Measurements from ENCODE around the gene ELF1.
"Not testable (repeated sequence)": the region's sequence is repeated elsewhere in the genome, so short reads cannot be mapped to it uniquely, and the experiment has no call there.

ELF1 gene

DNA sequence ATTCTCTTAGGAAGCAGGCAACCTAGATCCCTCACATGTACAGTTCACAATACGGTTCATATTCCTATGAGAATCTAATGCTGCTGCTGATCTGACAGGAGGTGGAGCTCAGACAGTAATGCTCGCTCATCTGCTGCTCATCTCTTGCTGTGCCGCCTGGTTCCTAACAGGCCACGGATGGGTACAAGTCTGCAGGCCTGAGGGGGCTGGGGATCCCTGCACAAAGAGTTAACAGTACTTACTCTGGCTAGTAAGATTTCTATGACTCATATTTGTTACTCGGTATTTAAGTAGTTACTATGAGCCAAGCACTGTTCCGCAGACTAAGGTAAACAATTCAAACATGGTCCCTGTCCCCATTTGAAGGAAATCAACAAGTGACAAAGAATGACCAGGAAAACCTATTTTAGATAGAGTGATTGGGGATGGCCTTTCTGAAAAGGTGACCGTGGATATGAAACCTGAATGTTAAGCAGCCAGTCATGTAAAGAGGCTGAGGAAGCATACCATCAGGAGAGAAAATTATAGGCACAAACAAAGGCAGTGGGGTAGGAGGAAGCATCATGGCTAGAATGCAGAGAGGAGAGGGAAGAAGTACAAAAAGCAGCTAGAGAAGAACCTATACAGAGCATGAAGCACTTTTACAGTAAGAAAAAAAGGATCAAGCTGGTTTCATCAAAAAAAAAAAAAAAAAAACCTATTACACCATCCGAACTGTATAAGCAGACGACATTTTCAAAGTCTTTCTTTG is 21.6 kb upstream of the ELF1 start:
- DNase-seq: no peak

DNA sequence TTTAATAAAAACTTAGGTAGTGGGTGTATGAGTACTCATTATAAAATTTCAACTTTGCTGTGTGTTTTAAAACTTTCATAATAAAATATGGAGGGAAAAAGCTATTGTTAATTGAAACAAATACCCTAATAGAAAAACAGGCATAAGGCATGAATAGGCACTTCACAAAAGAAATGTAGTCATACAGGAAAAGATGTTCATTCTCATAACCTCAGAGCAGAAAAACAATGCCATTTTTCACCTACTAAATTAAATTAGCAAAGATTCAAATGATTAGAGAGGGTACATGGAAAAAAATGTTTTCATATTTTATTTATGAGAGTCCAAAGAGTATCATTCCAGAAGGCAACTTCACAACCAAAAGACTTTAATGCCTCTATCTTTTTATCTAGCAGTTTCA is 20.6 kb upstream of the ELF1 start:
- no peak for DNase-seq

GRCh38 chr13:41036557-41036956 is 17.4 kb upstream of the ELF1 start:
- not testable (repeated sequence) for DNase-seq

GRCh38 chr13:41034881-41035280 is 15.8 kb upstream of the ELF1 start:
- no peak for DNase-seq

DNA sequence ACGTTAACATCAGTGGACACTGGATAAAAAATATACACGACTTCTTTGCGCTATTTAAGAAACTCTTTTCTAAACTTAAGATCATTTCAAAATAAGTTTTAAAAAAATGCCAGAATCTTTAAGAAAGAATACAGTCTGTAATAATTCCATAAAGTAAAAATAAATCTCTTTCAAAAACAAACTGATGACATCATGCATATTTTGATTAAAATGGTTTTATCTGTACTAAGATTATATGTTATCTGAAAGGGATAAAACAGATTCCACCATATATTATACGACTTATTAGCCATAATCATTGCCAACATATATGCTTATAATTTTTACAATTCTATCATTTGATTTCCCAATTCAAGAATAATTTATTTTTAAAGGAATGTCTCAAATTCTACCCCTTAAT is 15.3 kb upstream of the ELF1 start:
- no peak for DNase-seq

GRCh38 chr13:41032691-41033376 is 13.7 kb upstream of the ELF1 start:
- no peak for DNase-seq

DNA sequence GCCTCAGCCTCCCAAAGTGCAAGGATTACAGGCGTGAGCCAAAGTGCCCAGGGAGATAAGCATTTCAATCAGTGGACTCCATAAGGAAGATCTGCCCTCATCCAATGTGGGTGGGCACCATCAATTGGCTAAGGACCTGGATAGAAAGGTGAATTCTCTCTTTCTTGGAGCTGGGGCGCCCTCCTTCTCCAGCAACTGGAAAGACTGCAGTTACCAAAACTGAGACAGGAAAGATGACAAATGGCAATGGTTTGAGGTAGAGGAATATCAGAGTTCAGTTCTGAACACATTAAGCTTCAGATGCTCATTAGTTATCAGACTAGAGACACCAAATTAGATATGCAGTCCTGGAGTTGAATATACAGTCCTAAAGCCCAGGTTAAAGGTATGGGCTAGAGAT is 10.5 kb upstream of the ELF1 start:
- DNase-seq: no peak

DNA sequence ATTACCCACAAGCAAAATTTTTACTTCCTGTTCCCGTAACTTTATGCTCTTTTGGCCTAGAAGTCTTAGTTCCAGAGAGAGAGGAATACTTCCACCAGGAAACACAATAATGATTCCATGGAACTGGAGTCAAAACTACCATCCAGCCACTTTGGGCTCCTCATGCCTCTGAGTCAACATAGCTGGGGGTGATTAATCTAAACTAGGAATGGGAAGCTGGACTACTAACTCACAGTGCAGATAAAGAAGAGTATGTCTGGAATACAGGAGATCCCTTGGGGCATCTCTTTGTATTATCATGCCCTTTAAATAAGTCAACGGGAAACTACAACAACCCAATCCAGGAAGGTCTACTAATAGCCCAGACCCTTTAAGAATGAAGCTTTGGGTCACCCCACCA is 8.9 kb upstream of the ELF1 start:
- DNase-seq: no peak

DNA sequence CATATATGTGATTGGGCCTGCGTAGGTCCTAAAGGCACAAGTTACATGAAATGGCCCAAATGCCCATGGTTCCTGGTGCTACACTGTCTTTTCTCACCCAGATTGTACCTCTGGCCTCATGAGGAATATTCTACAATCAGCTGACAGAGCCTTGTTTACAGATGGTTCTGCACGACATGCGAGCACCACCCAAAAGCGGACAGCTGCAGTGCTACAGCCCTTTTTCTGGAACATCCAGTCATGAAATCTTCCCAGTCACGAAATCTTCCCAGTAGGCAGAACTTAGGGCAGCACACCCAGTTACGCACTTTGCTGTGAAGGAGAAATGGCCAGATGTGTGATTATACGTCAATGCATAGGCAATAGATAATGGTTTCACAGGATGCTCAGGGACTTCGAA is 7.7 kb upstream of the ELF1 start:
- no peak for DNase-seq

DNA sequence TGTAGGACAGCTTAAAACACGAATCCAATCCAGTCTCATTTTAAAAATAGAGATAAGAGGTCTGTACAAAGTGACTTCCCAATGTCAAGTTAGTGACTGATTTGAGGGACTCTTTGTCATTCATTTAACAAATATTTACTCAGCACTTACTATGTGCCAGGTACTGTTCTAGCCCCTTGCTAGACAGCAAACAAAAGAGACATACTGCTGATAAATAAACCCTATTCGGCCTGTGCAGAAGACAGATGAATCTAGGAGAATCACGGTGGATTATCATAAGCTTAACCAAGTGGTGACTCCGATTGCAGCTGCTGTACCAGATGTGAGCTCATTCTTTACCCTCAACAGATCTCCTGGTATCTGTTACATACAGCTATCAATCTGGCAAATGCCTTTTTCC is 6.4 kb upstream of the ELF1 start:
- no peak for DNase-seq

GRCh38 chr13:41019578-41020347 is 647 bp upstream of the ELF1 start:
- no peak for DNase-seq

- DNase-seq: no peak
Observed at GRCh38 chr13:41018602-41018948, 541 bp downstream of the ELF1 start.

DNA sequence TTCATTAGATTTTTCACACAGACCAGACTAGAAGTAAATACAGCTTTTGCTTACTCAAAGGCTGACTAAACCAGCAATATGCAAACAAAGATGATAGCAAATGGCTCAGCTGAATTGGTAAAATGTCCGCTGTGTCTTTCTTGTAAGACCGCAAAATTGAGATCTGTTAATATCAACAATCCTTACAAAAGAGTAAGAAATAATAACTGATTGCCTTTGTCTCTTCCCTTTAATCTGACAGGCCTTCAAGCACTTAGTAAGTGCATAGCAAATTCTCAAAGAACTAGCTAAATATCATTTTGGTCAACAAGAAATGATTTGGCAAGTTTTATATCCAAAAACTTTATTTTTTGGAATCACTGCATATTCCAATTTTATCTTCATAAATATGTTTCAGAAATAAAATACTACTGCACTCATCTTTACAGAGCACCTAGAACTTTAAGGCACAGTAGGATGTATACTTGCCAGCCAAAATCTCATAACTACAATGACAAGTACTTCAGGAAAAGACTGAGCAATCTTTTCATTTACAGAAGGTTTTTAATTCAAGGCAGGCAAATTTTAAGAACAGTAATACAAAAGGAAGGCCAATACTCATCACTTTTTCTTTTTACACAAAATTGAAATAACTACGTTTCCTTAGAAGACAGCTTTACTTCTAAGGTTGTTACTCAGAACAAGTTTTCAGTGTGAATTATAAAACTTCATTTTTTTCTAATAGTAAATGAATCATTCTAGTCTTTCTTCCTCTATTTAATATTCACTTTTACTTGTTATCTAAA is 1.1 kb downstream of the ELF1 start:
- no peak for DNase-seq

DNA sequence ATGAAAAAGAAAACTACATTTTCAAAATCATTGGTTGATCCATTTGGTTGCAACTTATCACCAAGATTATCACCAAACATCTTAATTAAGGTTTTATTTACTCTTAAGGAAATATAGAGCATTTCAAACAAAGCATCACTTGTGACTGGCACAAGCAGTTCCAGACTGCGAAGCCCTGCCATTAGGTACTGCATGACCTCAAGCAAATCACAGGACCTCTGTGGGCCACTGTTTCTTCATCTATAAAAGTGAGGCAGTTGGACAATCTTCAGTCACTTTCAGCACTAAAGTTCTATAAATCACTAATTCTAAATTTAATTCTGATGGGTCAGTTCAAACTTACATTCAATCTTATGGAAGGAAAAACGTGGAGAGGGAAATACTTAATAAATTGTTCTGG is 2.0 kb downstream of the ELF1 start:
- DNase-seq: no peak

DNA sequence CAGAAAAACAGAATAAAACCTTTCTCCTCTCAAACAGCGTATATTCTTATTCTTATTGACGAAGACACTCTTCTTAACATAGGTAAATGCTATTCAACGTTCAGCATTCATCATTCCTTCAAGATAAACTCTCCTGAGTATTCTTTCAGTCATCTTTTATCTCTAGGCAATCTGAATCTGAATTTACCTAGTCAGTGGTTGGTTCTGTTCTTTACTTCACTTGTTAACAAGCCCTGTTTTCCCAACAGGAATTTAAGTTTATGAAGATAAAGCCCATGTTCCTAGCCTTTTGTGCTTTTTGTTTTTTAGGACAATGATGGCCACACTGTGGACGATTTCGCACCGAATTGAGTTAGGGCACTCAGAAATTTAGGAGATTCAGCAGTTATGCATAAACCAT is 3.2 kb downstream of the ELF1 start:
- no peak for DNase-seq

- DNase-seq: no peak
Observed at GRCh38 chr13:41013835-41014234, 5.3 kb downstream of the ELF1 start.

- no peak for DNase-seq
Observed at GRCh38 chr13:41012536-41012935, 6.6 kb downstream of the ELF1 start.

GRCh38 chr13:41011382-41011956 is 7.6 kb downstream of the ELF1 start:
- DNase-seq: no peak

DNA sequence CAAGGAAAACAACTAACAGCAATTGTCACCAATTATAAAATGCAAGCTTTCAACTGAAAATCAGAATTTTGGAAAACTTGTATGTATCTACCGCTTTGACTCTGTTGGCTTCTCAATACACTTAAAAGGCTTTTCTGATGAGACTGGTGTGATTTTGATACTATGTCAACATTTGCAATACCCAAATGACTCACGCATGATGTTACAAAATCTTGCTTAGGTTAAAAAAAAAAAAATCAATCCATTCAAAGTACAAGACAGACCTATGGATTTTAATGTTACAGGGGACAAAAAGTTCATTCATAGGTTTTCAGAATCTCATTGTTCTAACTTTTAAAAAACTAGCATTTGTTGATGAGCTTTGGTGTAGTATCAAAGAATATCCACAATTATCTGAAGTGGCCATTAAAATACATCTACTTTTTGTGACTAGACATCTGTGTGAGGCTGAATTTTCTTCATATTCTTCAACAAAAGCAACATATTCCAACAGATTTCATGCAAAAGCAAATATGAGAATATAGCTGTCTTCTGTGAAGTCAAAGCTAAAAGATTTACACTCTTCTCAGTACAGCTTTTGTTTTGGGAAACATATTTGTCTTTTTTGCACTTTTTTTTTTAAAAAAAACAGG is 10.7 kb downstream of the ELF1 start:
- no peak for DNase-seq

- DNase-seq: no peak
Observed at GRCh38 chr13:41007744-41008128, 11.4 kb downstream of the ELF1 start.

DNA sequence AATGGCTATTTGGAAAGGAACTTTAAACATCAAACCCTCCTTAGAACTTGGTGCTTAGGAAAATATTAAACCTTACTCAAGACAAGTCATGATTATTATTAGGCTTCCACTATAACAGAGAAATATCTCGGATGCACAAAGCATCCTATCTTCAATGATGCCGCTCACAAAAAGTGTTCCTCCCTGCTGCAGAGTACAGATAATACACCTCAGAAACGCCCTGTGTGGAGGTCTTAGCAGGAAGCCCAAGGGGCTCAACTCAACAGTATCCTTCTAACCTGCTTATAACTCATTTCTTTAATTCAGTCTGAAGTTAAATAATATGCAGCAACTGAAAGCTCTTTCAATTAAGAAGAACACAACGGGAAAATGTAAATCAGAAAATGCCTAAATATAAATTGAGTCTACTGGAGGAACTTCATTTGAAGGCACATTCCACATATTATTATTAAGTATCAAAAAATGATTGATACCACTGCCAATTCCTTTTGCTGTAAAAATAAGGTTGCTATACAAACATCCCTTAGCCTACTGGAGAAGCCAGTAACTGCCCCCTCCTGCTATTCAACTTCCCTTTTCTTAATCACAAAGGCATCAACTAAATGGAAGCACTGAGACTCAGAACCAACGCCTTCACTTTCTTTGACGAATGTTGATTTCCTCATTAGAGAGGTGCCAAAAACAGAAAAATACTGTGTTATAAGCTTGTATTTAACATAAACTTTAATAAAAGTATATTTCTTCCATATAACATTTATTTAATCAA is 12.0 kb downstream of the ELF1 start:
- no peak for DNase-seq

DNA sequence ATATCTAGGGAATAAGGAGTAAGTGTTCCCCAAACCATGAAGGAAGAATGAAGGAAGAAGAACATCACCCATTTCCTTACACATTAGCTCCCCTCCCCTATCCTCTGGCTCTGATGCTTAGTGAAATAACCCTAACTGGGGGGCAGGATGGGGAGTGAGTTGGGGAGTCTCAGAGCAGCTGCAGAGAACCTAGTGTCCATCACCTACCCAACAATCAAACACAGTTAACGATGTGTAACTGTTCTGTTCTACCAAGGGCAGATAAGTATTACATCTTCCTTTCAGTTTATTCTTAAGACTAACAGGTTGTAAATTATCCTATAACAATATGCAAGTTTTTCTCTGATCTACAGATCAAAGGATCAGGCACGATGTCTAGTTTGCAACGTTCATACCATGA is 12.8 kb downstream of the ELF1 start:
- no peak for DNase-seq
